ENCODE measurements around the gene EFNA4. TPM values are rescaled to one million over a fixed set of nuclear protein-coding genes. Genes with fewer than 3 reads are reported as not detected.
A peak's percentile ranks its signal among the peaks of the same experiment; 100 is the strongest.

Gene EFNA4
- total and polyA plus RNA-seq, 9 of the 15 experiments (the other 6 are each of a cell fraction or from before 2014, with no cell fraction given), result 0.68 to 7.4 (median 6.1) TPM

DNA sequence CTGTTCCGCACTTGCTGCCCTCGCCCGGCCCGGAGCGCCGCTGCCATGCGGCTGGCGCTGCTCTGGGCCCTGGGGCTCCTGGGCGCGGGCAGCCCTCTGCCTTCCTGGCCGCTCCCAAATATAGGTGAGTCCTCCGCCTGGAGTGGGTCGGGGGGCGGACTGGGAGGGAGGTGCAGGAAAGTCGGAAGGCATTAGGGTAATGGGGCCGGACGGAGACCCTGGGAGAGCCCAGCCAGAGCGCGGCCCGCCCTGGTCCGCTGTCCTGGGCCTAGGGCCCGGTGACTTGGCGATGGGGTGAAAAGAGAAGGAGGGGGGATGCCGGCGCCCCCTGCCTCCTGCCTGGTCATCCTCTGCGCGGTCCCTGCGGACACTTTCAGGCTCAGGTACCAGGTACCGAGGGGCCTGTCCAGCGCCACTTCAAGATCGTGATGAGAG lies 12.2 kb upstream of the EFNA4 start (continued):
- TF ChIP-seq ZMIZ1 (IDR thresholded peaks at IDR 0.05; ENCODE audit: low read depth in 2 of 2, low read length in 2 of 2) (no peak), ZBTB7A (IDR thresholded peaks at IDR 0.05; ENCODE audit: borderline replicate concordance, control insufficient read depth, low read depth, low read length) (0 out of 2 replicates have a peak, but pooled peaks have one; percentile 49), ILK (tag; IDR thresholded peaks at IDR 0.05; ENCODE audit: borderline replicate concordance, low read depth) (no peak), ZBTB17 (CRISPR knock-in tag; IDR thresholded peaks at IDR 0.05) (no peak), CBX8 (IDR thresholded peaks at IDR 0.05; ENCODE audit: borderline replicate concordance, extremely low read depth, low read depth, low read length, poor library complexity, severe bottlenecking) (no peak), CEBPG (CRISPR knock-in tag; IDR thresholded peaks at IDR 0.05) (no peak), CEBPG (tag; conservative IDR thresholded peaks at IDR 0.05 in 1 of 2, IDR thresholded peaks at IDR 0.05 in 1 of 2) (no peak), ZC3H4 (CRISPR knock-in tag; IDR thresholded peaks at IDR 0.05; ENCODE audit: borderline replicate concordance) (peak; percentile 71; the same call in 1 of the 2 replicates), ELF4 (CRISPR knock-in tag; IDR thresholded peaks at IDR 0.05) (no peak), ETV5 (CRISPR knock-in tag; IDR thresholded peaks at IDR 0.05; ENCODE audit: low read depth) (no peak), NCOR1 (IDR thresholded peaks at IDR 0.05) (no peak), RHOXF2B (CRISPR knock-in tag; conservative IDR thresholded peaks at IDR 0.05) (no peak), TAF1 (IDR thresholded peaks at IDR 0.05; ENCODE audit: control insufficient read depth, extremely low read depth, insufficient read depth, low read length, severe bottlenecking) (no peak), SUPT5H (IDR thresholded peaks at IDR 0.05) (no peak), ZNF124 (CRISPR knock-in tag; IDR thresholded peaks at IDR 0.05) (no peak), KDM5B (IDR thresholded peaks at IDR 0.05; ENCODE audit: insufficient replicate concordance, low read depth, low read length) (no peak), MYNN (IDR thresholded peaks at IDR 0.05) (no peak), MYNN (CRISPR knock-in tag; IDR thresholded peaks at IDR 0.05) (no peak)
- TF ChIP-seq, protein P1, sequence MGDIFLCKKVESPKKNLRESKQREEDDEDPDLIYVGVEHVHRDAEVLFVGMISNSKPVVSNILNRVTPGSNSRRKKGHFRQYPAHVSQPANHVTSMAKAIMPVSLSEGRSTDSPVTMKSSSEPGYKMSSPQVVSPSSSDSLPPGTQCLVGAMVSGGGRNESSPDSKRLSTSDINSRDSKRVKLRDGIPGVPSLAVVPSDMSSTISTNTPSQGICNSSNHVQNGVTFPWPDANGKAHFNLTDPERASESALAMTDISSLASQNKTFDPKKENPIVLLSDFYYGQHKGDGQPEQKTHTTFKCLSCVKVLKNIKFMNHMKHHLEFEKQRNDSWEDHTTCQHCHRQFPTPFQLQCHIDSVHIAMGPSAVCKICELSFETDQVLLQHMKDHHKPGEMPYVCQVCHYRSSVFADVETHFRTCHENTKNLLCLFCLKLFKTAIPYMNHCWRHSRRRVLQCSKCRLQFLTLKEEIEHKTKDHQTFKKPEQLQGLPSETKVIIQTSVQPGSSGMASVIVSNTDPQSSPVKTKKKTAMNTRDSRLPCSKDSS (IDR thresholded peaks at IDR 0.05; ENCODE audit: low read depth, partially characterized antibody), result no peak
- TF ChIP-seq, protein P2, sequence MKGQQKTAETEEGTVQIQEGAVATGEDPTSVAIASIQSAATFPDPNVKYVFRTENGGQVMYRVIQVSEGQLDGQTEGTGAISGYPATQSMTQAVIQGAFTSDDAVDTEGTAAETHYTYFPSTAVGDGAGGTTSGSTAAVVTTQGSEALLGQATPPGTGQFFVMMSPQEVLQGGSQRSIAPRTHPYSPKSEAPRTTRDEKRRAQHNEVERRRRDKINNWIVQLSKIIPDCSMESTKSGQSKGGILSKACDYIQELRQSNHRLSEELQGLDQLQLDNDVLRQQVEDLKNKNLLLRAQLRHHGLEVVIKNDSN (CRISPR knock-in tag; IDR thresholded peaks at IDR 0.05), result no peak
- TF ChIP-seq, protein P3, sequence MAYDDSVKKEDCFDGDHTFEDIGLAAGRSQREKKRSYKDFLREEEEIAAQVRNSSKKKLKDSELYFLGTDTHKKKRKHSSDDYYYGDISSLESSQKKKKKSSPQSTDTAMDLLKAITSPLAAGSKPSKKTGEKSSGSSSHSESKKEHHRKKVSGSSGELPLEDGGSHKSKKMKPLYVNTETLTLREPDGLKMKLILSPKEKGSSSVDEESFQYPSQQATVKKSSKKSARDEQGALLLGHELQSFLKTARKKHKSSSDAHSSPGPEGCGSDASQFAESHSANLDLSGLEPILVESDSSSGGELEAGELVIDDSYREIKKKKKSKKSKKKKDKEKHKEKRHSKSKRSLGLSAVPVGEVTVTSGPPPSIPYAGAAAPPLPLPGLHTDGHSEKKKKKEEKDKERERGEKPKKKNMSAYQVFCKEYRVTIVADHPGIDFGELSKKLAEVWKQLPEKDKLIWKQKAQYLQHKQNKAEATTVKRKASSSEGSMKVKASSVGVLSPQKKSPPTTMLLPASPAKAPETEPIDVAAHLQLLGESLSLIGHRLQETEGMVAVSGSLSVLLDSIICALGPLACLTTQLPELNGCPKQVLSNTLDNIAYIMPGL (CRISPR knock-in tag; IDR thresholded peaks at IDR 0.05), result no peak

All from K562 (cell line).